SIG-M5 (cell line): ENCODE results near the gene EEF1A2.

Experiments
- DNase-seq: peaks from one replicate; lab custom pipeline; 2025; lab: John Stamatoyannopoulos, UW

EEF1A2 gene

DNA sequence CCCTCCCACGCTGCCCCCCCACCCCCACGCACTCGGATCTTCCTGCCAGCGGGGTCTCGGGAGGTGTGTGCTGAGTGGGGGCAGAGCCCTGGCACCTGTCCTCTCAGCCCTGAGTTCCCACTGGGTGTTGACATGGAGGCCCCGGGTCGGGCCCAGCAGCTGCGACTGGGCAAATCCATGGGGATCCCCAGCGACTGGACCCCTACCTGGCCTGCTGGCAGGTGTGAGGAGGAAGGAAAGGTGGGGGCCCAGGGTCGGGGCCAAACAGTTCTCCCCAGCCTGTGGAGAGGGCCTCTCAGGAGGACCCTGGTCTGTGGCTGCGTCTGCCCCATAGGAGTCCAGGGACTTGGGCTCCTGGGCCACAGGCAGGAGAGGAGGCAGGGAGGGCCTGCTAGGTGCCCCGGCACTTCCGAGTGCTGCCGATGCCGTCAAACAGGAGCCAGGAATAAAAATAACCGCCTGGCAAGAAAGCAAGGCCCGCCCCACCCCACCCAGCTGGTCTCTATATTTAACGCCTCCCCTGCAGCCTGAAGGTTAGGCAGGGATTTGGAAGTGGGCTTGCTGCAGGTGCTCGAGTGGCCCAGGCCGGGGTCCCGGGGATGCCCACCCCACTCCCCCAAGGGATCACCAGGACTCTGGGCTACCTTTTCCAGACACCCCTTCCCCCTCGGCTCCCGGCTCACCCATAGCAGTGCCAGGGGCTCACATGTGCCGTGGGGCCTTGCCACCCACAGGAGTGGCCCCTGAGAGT is 1.4 kb upstream of the EEF1A2 start:
- no peak for DNase-seq

- DNase-seq, result no peak
Measured at GRCh38 chr20:63499338-63499969, 571 bp upstream of the EEF1A2 start.

DNA sequence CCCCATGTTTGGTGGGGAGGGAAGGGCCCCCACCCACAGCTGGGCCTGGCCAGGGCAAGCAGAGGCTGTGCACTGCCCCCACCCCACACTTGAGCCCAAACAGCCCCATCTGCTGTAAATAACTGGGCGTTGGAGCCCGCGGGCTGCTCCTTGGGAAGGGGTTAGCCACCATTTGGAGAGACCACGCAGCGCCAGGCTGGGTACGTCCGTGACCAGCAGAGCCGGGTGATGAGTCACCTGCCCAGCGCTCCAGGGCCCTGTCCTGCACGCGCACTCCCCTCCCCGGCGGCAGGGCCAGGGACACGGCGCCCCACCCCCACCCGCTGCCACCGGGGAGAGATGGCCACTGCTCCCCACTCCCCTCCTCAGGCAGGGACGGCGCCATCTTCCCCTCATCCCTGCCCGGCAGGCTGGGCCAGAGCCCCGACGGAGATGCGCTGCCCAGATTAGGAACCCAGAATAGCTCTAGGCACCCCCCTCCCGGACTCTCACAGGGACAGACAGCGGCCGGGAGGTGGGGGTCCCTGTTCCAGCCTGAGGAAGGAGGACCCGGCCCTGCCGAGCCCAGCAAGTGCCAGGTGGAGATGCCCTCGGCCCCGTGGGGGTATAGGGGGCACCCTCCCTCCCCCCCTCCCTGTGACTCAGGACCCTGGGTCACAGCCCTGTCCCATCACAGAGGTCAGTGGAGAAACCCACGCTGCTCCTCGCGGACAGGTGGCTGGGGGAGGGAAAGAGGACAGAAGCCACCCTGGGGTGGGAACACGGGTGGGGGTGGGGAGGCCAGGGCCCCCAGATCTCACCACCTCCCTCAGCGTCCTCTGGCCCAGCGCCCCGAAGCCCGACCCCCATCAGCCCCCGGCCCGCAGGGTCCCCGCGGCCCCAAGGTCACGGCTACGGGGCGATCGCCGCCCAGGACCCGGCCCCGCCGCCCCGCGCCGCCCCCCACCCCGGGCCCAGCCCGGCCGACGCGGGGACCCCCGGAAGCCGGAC is 642 bp downstream of the EEF1A2 start:
- DNase-seq, result no peak

DNA sequence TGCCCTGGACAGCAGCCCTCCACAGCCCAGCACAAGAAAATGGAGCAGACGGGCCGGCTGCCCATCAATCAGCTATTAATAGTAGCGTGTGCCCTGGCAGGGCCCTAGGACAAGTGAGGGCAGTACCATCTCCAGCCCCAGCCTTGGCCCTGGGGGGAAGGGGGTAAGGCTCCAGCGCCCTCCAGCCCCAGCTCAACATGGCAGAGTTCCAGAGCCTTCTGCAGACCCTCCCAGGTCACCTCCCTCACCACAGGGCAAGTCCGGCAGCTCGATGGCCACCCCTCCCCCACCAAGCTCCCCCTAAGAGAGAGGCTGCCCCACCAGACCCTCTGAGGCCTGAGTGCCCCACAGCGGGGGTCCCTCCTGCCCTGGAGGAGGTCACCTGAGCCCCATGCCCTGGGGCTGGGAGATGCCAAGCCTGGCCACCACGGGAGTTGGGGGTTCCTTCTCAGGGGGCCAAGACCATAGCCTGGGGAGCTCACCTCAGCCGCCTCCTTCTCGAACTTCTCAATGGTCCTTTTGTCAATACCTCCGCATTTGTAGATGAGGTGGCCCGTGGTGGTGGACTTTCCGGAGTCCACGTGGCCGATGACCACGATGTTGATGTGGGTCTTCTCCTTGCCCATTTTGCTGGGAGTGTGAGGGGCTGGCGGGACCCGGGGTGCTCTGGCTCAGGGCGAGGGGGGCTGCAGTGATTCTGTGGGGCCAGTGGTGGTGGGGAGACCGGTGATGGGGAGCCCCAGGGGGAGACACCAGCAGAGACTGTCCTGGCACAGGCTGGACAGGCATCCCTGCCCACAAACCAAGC is 1.5 kb downstream of the EEF1A2 start:
- no peak for DNase-seq

DNA sequence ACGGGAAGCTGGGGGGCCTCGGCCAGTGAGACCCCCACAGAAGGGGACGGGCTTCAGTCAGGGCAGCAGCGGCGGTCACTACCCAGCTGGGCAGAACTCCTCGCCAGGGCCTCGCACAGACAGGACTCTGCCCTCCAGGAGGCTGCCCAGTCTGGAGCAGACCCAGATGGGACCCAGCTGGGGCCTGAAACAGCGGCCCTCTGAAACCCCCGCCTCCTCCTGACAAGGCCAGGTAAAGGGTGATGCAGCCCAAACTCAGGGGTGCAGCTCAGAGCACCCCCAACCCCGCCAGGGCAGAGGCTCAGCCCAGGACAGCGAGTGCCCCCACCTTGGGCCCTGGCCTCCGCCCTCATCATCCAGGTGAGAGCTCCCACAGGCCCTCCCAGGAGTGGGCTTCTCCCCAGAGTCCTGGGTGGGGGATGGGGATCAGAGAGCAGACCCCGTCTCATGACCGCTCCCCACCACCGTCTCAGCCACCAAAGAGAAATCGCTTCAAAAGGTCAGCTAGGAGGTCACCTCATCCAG is 2.2 kb downstream of the EEF1A2 start:
- no peak for DNase-seq

- no peak for DNase-seq
Measured at GRCh38 chr20:63495741-63496595, 2.9 kb downstream of the EEF1A2 start.

GRCh38 chr20:63495167-63495720 is 3.6 kb downstream of the EEF1A2 start:
- DNase-seq, result no peak

GRCh38 chr20:63494420-63495166 is 4.3 kb downstream of the EEF1A2 start:
- DNase-seq, result no peak

DNA sequence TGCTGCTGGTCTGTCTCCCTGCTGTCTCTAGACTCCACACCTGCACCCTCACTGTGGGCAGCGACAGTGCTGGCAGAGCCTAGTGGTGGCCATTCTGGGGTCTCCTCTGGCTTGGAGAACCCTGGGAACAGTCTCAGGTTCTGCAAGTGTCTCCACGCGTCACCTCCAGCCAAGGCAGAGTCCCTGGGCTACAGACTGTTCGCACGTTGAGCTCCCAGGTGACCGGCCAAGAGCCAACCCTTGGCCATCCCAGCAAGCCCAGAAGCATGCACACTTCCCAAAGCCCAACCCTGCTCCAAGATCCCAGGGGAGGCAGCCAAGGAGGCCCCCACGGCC is 4.8 kb downstream of the EEF1A2 start:
- DNase-seq, result no peak

GRCh38 chr20:63493563-63494020 is 5.3 kb downstream of the EEF1A2 start:
- no peak for DNase-seq

DNA sequence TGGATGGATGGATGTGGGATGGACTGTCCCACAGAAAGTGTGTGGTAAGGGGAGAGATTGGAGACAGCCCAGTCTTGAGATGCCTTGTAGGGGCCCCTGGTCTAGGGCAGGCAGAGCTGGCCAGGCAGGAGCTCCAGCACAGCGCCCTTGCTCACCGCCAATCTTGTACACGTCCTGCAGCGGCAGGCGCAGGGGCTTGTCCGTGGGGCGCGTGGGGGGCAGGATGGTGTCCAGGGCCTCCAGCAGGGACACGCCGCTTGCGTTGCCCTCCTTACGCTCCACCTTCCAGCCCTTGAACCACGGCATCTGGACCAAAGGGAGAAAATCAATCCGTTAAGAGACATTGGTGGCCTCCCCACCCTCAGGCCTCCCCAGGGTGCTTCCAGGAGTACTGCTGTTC is 5.9 kb downstream of the EEF1A2 start:
- no peak for DNase-seq

GRCh38 chr20:63492518-63492917 is 6.4 kb downstream of the EEF1A2 start:
- no peak for DNase-seq

- no peak for DNase-seq
Measured at GRCh38 chr20:63491635-63492230, 7.2 kb downstream of the EEF1A2 start.

- DNase-seq, result no peak
Measured at GRCh38 chr20:63491078-63491477, 7.8 kb downstream of the EEF1A2 start.

DNA sequence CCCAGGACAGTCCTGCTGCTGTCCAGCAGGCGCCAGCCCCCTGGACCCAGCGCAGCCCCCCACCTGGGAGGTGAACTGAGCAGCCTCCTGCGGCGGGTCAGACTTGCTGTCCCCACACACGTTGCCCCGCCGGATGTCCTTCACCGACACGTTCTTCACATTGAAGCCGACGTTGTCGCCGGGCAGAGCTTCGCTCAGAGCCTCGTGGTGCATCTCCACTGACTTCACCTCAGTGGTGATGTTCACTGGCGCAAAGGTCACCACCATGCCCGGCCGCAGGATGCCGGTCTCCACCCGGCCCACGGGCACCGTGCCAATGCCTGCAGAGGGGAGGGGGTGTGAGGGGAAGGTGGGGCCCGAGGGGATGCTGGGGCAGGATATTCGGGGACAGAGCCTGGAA is 8.5 kb downstream of the EEF1A2 start:
- DNase-seq, result no peak

- no peak for DNase-seq
Measured at GRCh38 chr20:63488315-63489251, 10.3 kb downstream of the EEF1A2 start.

DNA sequence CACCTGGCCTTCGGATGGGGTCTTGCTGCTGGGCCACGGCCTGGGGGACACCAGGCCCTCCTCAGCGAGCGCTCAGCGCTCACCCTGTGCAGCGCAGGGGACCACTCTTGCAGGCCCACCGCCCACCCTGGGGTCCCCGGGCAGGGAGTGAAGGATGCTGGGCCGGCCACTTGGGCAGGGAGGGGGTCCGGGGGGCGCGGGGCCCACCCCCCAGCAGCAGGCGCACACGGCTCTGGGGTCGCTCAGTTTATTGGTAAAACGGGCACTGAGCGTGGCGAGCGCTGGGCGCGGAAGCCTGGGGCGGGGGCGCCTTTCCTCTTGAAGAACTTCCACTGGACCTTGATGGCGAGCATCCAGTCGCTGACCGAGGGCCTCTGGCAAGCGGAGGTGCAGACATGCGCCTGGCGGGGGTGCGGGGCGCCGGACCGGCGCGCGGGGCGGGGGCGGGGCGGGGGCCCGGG is 11.1 kb downstream of the EEF1A2 start:
- no peak for DNase-seq
